IPS-NIHi11 (cell line): ENCODE results near the gene GBA2.

Source experiments
- DNase-seq: peaks from one replicate; pipeline ENCODE4 v3.0.0; 2012; ENCODE audit warnings: mixed read lengths, low spot score

The GBA2 gene

GRCh38 chr9:35766997-35767396 lies 18.0 kb upstream of the GBA2 start:
- no peak for DNase-seq

GRCh38 chr9:35763803-35764202 lies 14.8 kb upstream of the GBA2 start:
- no peak for DNase-seq

GRCh38 chr9:35763181-35763580 lies 14.2 kb upstream of the GBA2 start:
- DNase-seq = no peak

- no peak for DNase-seq
Observed at GRCh38 chr9:35760651-35761050, 11.6 kb upstream of the GBA2 start.

- DNase-seq = no peak
Observed at GRCh38 chr9:35759795-35760194, 10.8 kb upstream of the GBA2 start.

- DNase-seq = no peak
Observed at GRCh38 chr9:35758475-35759050, 9.5 kb upstream of the GBA2 start.

- no peak for DNase-seq
Observed at GRCh38 chr9:35757892-35758275, 8.9 kb upstream of the GBA2 start.

GRCh38 chr9:35757226-35757891 lies 8.3 kb upstream of the GBA2 start:
- peak; percentile 63 for DNase-seq

GRCh38 chr9:35756275-35757225 lies 7.5 kb upstream of the GBA2 start:
- DNase-seq = peak; percentile 73

GRCh38 chr9:35755071-35755470 lies 6.0 kb upstream of the GBA2 start:
- no peak for DNase-seq

GRCh38 chr9:35754264-35754663 lies 5.2 kb upstream of the GBA2 start, which contains the start of gene MSMP:
MSMP (minus strand) TSS chr9:35754276; CDS start chr9:35754129, 147 bp downstream.
- no peak for DNase-seq

GRCh38 chr9:35753466-35753865 lies 4.4 kb upstream of the GBA2 start:
- DNase-seq = no peak

GRCh38 chr9:35750256-35750531 lies 1.2 kb upstream of the GBA2 start:
- no peak for DNase-seq

GRCh38 chr9:35749515-35750255 lies 657 bp upstream of the GBA2 start:
- peak; percentile 43 for DNase-seq

GRCh38 chr9:35748242-35748857 lies 678 bp downstream of the GBA2 start:
- DNase-seq = no peak

GRCh38 chr9:35746583-35746982 lies 2.4 kb downstream of the GBA2 start:
- no peak for DNase-seq

GRCh38 chr9:35745569-35745968 lies 3.5 kb downstream of the GBA2 start:
- DNase-seq = no peak

- no peak for DNase-seq
Observed at GRCh38 chr9:35743880-35744518, 5.0 kb downstream of the GBA2 start.

GRCh38 chr9:35743452-35743851 lies 5.6 kb downstream of the GBA2 start:
- no peak for DNase-seq

- no peak for DNase-seq
Observed at GRCh38 chr9:35741740-35742139, 7.3 kb downstream of the GBA2 start.

- no peak for DNase-seq
Observed at GRCh38 chr9:35740243-35740642, 8.8 kb downstream of the GBA2 start.
